Endothelial cell (in vitro differentiated cells): ENCODE results near the gene DEAF1. TPM values are rescaled to one million over a fixed set of nuclear protein-coding genes. Genes with fewer than 3 reads are reported as not detected.

Experiments
- DNase-seq: peaks from one replicate; pipeline ENCODE4 v3.0.0; 2021; ENCODE audit warnings: low spot score
- H3K27ac Mint-ChIP-seq: one replicate; pipeline ENCODE4 v1.8.0; 2021; ENCODE audit warnings: mixed read lengths, inconsistent platforms; ENCODE audit not compliant: unreplicated experiment
- H3K27me3 Mint-ChIP-seq: one replicate; pipeline ENCODE4 v1.8.0; 2021; ENCODE audit warnings: mild to moderate bottlenecking, moderate library complexity, mixed read lengths, inconsistent platforms; ENCODE audit not compliant: unreplicated experiment
- H3K36me3 Mint-ChIP-seq: one replicate; pipeline ENCODE4 v1.8.0; 2021; ENCODE audit warnings: mild to moderate bottlenecking, low read depth, mixed read lengths, inconsistent platforms; ENCODE audit not compliant: unreplicated experiment
- H3K4me1 Mint-ChIP-seq: one replicate; pipeline ENCODE4 v1.8.0; 2021; ENCODE audit warnings: mild to moderate bottlenecking, mixed read lengths, inconsistent platforms; ENCODE audit not compliant: unreplicated experiment
- H3K4me3 Mint-ChIP-seq: one replicate; pipeline ENCODE4 v1.8.0; 2021; ENCODE audit warnings: mild to moderate bottlenecking, mixed read lengths, inconsistent platforms; ENCODE audit not compliant: unreplicated experiment
- H3K9me3 Mint-ChIP-seq: one replicate; pipeline ENCODE4 v1.8.0; 2021; ENCODE audit warnings: mixed read lengths, inconsistent platforms; ENCODE audit not compliant: unreplicated experiment
- CTCF ChIP-seq: fragments of 200-600 bp; sonication (generic); IDR thresholded peaks from one replicate; pipeline ENCODE4 v1.5.0; 2021; ENCODE audit warnings: antibody characterized with exemption; ENCODE audit not compliant: unreplicated experiment
- total RNA-seq: library from RNA; stranded (reverse); fragmentation: NEBNext Ultra II Directional; extraction: Animal tissue kit (Norgen Biotek cat#: 25700); gene quantifications from one replicate; pipeline ENCODE4 v1.2.1, GENCODE V29; 2021; ENCODE audit not compliant: unreplicated experiment

DEAF1 gene
- total RNA-seq, 1 donor from 2014 or later = 118 TPM

DNA sequence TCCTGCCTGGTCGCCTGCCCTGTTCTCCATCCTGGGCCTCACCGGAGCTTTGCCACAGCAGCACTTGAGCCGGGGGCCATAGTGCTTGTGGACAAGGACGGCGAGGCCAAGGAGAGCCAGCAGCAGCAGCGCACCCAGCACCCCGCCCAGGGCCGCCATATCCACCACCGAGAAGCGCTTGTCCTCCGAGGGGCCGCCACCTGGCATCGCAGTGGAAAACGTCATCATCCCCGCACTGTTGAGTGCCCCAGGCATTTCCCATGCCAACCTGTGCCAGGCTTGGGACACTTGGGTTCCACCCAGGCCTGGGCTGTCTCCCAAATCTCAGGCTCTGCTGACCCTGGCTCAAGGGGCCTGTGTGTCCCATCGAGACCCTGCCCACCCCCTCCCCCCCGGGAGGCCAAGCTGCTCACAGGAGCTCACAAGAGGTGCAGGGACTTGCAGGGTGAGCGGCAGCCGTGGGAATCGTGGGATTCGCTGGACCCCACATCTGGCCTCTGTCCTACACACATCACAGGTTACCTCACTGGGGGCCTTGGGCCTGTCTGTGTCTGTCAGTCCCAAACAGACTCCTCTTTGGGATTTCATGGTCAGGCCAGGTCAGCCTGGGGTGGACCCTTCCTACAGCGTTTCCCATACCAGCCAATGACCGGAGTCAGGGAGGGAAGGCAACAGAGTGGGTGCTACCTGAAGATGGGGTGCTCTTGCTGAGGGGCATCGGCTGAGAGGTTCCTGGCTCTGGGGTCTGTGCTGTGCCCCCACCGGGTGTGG lies 76.9 kb downstream of the DEAF1 start:
- Mint-ChIP-seq H3K4me3 (no peak overlapping the region), H3K27me3 (peaks cover 14% of the 10 kb centered on the region), H3K27ac (no peak overlapping the region), H3K9me3 (no peaks in the 10 kb centered on the region), H3K36me3 (no peaks in the 10 kb centered on the region), H3K4me1 (no peaks in the 10 kb centered on the region)
- no peak for TF ChIP-seq CTCF
- DNase-seq = no peak

DNA sequence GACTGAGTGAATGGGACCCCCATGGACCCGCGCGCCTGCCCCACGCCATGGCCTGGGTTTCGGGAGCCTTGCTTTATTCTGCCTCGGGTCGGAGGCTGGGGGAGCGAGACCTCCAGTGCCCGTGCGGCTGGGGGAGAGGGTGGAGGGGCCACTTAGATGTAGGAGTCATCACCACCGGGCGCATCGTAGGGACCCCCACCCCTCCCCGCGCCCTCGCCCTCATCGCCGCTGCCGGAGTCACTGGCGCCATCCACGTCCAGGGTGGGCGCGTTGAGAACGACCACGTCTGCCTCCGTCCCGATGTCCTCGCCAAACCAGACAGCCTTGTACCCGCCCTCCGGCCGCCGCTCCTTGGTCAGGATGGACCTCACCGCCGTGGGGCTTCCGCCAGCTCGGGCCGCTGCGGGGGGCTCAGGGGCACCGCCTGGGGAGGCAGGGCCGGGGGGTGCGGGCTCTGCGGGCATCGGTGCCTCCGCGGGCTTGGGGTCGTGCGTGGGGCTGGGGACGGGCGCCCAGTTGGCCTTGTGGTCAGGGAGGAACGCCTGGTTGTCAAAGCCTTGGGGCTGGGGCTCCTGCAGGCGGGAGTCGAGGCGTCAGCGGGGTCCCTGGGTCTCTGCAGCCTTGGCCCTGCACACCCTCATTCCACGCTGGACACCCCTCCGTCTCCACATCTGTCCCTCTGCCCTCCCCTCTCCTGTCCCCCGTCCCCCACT lies 77.7 kb downstream of the DEAF1 start:
- H3K27me3 Mint-ChIP-seq = peaks cover 18% of the 10 kb centered on the region
- no peak overlapping the region for H3K27ac Mint-ChIP-seq
- no peaks in the 10 kb centered on the region for H3K9me3 Mint-ChIP-seq
- no peak for DNase-seq
- H3K4me1 Mint-ChIP-seq = no peaks in the 10 kb centered on the region
- no peak overlapping the region for H3K4me3 Mint-ChIP-seq
- no peak for TF ChIP-seq CTCF
- H3K36me3 Mint-ChIP-seq = peaks cover 2% of the 10 kb centered on the region

GRCh38 chr11:616320-617198 lies 78.5 kb downstream of the DEAF1 start:
- no peak overlapping the region for H3K4me3 Mint-ChIP-seq
- no peak for DNase-seq
- H3K27ac Mint-ChIP-seq = no peak overlapping the region

GRCh38 chr11:615504-616319 lies 79.3 kb downstream of the DEAF1 start, which contains the start of gene IRF7:
TSS of gene IRF7 (minus strand) at chr11:615950. CDS start at chr11:615364, 586 bp downstream.
- Mint-ChIP-seq H3K27me3 (peaks cover 25% of the 10 kb centered on the region), H3K36me3 (peaks cover 9% of the 10 kb centered on the region), H3K4me3 (peak within 1 kb of the TSS; percentile 83), H3K27ac (peak within 1 kb of the TSS; percentile 42), H3K9me3 (no peaks in the 10 kb centered on the region), H3K4me1 (peaks cover 3% of the 10 kb centered on the region)
- peak; percentile 87 for DNase-seq
- TF ChIP-seq CTCF = no peak

More at GRCh38 chr11:616320-617198, 78.5 kb downstream of the DEAF1 start:
- no peak for TF ChIP-seq CTCF
- peaks cover 25% of the 10 kb centered on the region for H3K27me3 Mint-ChIP-seq
- no peaks in the 10 kb centered on the region for H3K9me3 Mint-ChIP-seq
- H3K4me1 Mint-ChIP-seq = peaks cover 3% of the 10 kb centered on the region
- H3K36me3 Mint-ChIP-seq = peaks cover 9% of the 10 kb centered on the region
